ENCODE measurements around the gene ATP13A2. TPM values are rescaled to one million over a fixed set of nuclear protein-coding genes. Genes with fewer than 3 reads are reported as not detected.
A peak's percentile ranks its signal among the peaks of the same experiment; 100 is the strongest.

Gene ATP13A2
- polyA plus RNA-seq, 1 donor (not counting 4 experiments of a cell fraction or from before 2014, with no cell fraction given): 19.7 TPM

GRCh38 chr1:16979475-16980327 lies 32.0 kb downstream of the ATP13A2 start:
- Histone ChIP-seq H3K79me2 (ENCODE audit: control insufficient read depth, insufficient read depth, low read length) (peaks cover 25% of the 10 kb centered on the region), H3K27me3 (ENCODE audit: control insufficient read depth, extremely low read depth, insufficient read depth, low read length) (no peaks in the 10 kb centered on the region), H3K4me1 (ENCODE audit: control insufficient read depth, extremely low read depth, insufficient read depth, low read length) (peaks cover 39% of the 10 kb centered on the region), H3K9me3 (ENCODE audit: control insufficient read depth, low read depth, low read length) (no peaks in the 10 kb centered on the region), H3K27ac (ENCODE audit: control insufficient read depth, insufficient read depth, low read length) (peak overlapping the region; percentile 92), H3K36me3 (ENCODE audit: control insufficient read depth in 2 of 2, extremely low read depth in 1 of 2, insufficient read depth in 2 of 2, low read length in 2 of 2) (peaks cover 8 to 17% of the 10 kb centered on the region in 2 experiments), H3K9me1 (ENCODE audit: control insufficient read depth, extremely low read depth, insufficient read depth, low read length) (no peaks in the 10 kb centered on the region), H4K20me1 (ENCODE audit: control insufficient read depth, extremely low read depth, insufficient read depth, low read length) (no peaks in the 10 kb centered on the region), H3K9ac (ENCODE audit: control insufficient read depth, extremely low read depth, insufficient read depth, low read length) (peak overlapping the region; percentile 75), H3K4me3 (ENCODE audit: control insufficient read depth in 2 of 3, extremely low read depth in 1 of 3, insufficient read depth in 2 of 3, low read depth in 1 of 3, low read length in 3 of 3) (peak overlapping the region; percentile 54 to 77 (median 62)), H2AFZ (ENCODE audit: control insufficient read depth, low read length) (no peak overlapping the region), H3K4me2 (ENCODE audit: control insufficient read depth, extremely low read depth, insufficient read depth, low read depth, low read length) (peak overlapping the region; percentile 67)
- FAIRE-seq: no peak
- dilution Hi-C loops (cut with MboI; ENCODE audit: extremely low pct_ligation_motif_present, low sequenced_read_pairs): no loop called here
- no peak for DNase-seq (ENCODE audit: low read depth, low spot score)
- TF ChIP-seq EZH2 (IDR thresholded peaks at IDR 0.05; ENCODE audit: low read length) (no peak), CTCF (optimal IDR thresholded peaks at IDR 0.05 in 1 of 3, IDR thresholded peaks at IDR 0.05 in 1 of 3, conservative IDR thresholded peaks at IDR 0.05 in 1 of 3; ENCODE audit: extremely low read depth in 1 of 3, insufficient read depth in 2 of 3, low read length in 3 of 3) (no peak)

- Histone ChIP-seq H2AFZ (ENCODE audit: control insufficient read depth, low read length) (no peak overlapping the region), H3K4me1 (ENCODE audit: control insufficient read depth, extremely low read depth, insufficient read depth, low read length) (peaks cover 32% of the 10 kb centered on the region), H3K36me3 (ENCODE audit: control insufficient read depth in 2 of 2, extremely low read depth in 1 of 2, insufficient read depth in 2 of 2, low read length in 2 of 2) (peaks cover 8 to 17% of the 10 kb centered on the region in 2 experiments), H3K27me3 (ENCODE audit: control insufficient read depth, extremely low read depth, insufficient read depth, low read length) (no peaks in the 10 kb centered on the region), H3K9ac (ENCODE audit: control insufficient read depth, extremely low read depth, insufficient read depth, low read length) (peak overlapping the region; percentile 75), H3K4me3 (ENCODE audit: control insufficient read depth in 2 of 3, extremely low read depth in 1 of 3, insufficient read depth in 2 of 3, low read depth in 1 of 3, low read length in 3 of 3) (peak overlapping the region; percentile 54 to 77 (median 55)), H3K9me3 (ENCODE audit: control insufficient read depth, low read depth, low read length) (no peaks in the 10 kb centered on the region), H3K79me2 (ENCODE audit: control insufficient read depth, insufficient read depth, low read length) (peaks cover 25% of the 10 kb centered on the region), H3K4me2 (ENCODE audit: control insufficient read depth, extremely low read depth, insufficient read depth, low read depth, low read length) (peak overlapping the region; percentile 67), H3K27ac (ENCODE audit: control insufficient read depth, insufficient read depth, low read length) (peak overlapping the region; percentile 13), H3K9me1 (ENCODE audit: control insufficient read depth, extremely low read depth, insufficient read depth, low read length) (no peaks in the 10 kb centered on the region), H4K20me1 (ENCODE audit: control insufficient read depth, extremely low read depth, insufficient read depth, low read length) (no peaks in the 10 kb centered on the region)
- FAIRE-seq (no peak), DNase-seq (ENCODE audit: low read depth, low spot score) (no peak)
- dilution Hi-C loops (cut with MboI; ENCODE audit: extremely low pct_ligation_motif_present, low sequenced_read_pairs): no loop called here
- TF ChIP-seq CTCF (optimal IDR thresholded peaks at IDR 0.05 in 1 of 3, IDR thresholded peaks at IDR 0.05 in 1 of 3, conservative IDR thresholded peaks at IDR 0.05 in 1 of 3; ENCODE audit: extremely low read depth in 1 of 3, insufficient read depth in 2 of 3, low read length in 3 of 3) (no peak), EZH2 (IDR thresholded peaks at IDR 0.05; ENCODE audit: low read length) (no peak)
These were observed 32.9 kb downstream of the ATP13A2 start for GRCh38 chr1:16978567-16979474.

Data from keratinocyte (primary cell).